H54 (cell line): ENCODE data around the gene RNU2-1.
"Not testable (repeated sequence)": the region's sequence is repeated elsewhere in the genome, so short reads cannot be mapped to it uniquely, and the experiment has no call there.

Source experiments
- DNase-seq: peaks from one replicate; pipeline ENCODE4 v3.0.0; 2011; ENCODE audit warnings: low spot score, mixed read lengths; ENCODE audit not compliant: insufficient read length
- FAIRE-seq: peaks from 3 replicates; lab custom pipeline; 2011; peaks lifted over from hg19 to GRCh38; lab: Jason Lieb, UNC
- POLR2A ChIP-seq: IDR thresholded peaks from 2 replicates; pipeline ENCODE4 v1.6.1; 2011; ENCODE audit warnings: low read depth, mild to moderate bottlenecking, low read length

Gene RNU2-1

GRCh38 chr17:43200127-43200526 lies 33.6 kb downstream of the RNU2-1 start:
- FAIRE-seq (no peak), DNase-seq (no peak)
- no peak for TF ChIP-seq POLR2A

GRCh38 chr17:43199633-43200032 lies 34.1 kb downstream of the RNU2-1 start:
- TF ChIP-seq POLR2A: no peak
- no peak for DNase-seq
- FAIRE-seq: no peak

DNA sequence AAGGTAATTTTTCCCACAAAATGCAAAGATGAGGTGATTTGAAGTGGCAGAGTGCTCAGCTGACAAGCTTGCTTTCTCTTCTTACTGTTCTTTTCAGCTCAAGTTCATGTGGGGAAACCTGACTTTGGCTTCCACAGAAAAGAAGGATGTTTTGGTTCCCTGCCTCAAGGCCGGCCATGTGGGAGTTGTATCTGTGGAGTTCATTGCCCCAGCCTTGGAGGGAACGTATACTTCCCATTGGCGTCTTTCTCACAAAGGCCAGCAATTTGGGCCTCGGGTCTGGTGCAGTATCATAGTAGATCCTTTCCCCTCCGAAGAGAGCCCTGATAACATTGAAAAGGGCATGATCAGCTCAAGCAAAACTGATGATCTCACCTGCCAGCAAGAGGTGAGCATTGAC lies 40.5 kb downstream of the RNU2-1 start:
- DNase-seq (no peak), FAIRE-seq (no peak)
- TF ChIP-seq POLR2A: no peak

DNA sequence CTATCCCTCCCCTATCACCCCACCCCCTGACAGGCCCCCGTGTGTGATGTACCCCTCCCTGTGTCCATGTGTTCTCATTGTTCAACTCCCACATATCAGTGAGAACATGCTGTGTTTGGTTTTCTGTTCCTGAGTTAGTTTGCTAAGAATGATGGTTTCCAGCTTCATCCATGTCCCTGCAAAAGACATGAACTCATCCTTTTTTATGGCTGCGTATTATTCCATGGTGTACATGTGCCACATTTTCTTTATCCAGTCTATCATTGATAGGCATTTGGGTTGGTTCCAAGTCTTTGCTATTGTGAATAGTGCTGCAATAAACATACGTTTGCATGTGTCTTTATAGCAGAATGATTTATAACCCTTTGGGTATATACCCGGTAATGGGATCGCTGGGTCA lies 47.1 kb downstream of the RNU2-1 start:
- not testable (repeated sequence) for DNase-seq, FAIRE-seq

DNA sequence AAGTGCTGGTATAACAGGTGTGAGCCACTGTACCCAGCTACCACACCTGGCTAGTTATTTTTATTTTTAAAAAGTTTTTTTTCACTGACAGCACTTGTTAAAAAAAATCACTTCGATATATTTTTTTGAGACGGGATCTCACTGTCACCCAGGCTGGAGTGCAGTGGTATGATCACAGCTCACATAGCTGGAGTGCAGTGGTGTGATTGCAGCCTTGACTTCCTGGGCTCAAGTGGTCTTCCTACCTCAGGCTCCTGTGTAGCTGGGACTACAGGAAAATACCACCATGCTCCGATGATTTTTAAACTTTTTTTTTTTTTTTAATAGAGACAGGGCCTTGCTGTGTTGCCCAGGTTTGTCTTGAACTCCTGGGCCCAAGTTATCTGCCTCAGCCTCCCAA lies 49.9 kb downstream of the RNU2-1 start:
- no peak for FAIRE-seq
- no peak for TF ChIP-seq POLR2A
- DNase-seq: no peak
